CD4-positive, alpha-beta T cell (primary cell): Measurements from ENCODE around the gene ASXL3. TPM values are rescaled to one million over a fixed set of nuclear protein-coding genes. Genes with fewer than 3 reads are reported as not detected.

Experiments
- ATAC-seq: fragments of 200-7000 bp; cut with Tn5 transposase; one replicate; pipeline ENCODE4 v1.10.0; 2022; ENCODE audit warnings: mild to moderate bottlenecking; ENCODE audit not compliant: poor library complexity
- CTCF ChIA-PET: fragments of 350-600 bp; sonication (Branson Sonifier 250); formaldehyde crosslinking; loops from one replicate; lab custom pipeline; 2021; ENCODE audit warnings: antibody characterized with exemption, inconsistent platforms; lab: Charles Lee
- POLR2A ChIA-PET: fragments of 350-600 bp; sonication (Branson Sonifier 250); formaldehyde crosslinking; loops from one replicate; lab custom pipeline; 2021; ENCODE audit warnings: antibody characterized with exemption, inconsistent platforms; lab: Charles Lee
- DNase-seq, 14 experiments: peaks; one replicate each; pipeline ENCODE4 v3.0.0-alpha.2; 2013 to 2020; ENCODE audit warnings: mixed read lengths in 2 of 14
- H3K27ac ChIP-seq, 2 donors: one replicate each; pipeline versions ENCODE4 v1.5.1 to v1.7.0; 2013; ENCODE audit warnings: low read length in 2 of 2, low read depth in 1 of 2, mild to moderate bottlenecking in 1 of 2
- H3K27me3 ChIP-seq, 2 experiments: 1 replicate in 1 of 2; 2 replicates in 1 of 2; pipeline versions ENCODE4 v1.6.1 to v1.7.0; 2013; ENCODE audit warnings: low read length in 2 of 2, control low read depth in 1 of 2, mild to moderate bottlenecking in 1 of 2, moderate library complexity in 1 of 2; ENCODE audit not compliant: insufficient read depth in 2 of 2, control insufficient read depth in 1 of 2
- H3K36me3 ChIP-seq: one replicate; pipeline ENCODE4 v1.6.1; 2013; ENCODE audit warnings: low read length, control low read depth; ENCODE audit not compliant: insufficient read depth
- H3K4me1 ChIP-seq: one replicate; pipeline ENCODE4 v1.6.1; 2013; ENCODE audit warnings: low read length, control low read depth; ENCODE audit not compliant: insufficient read depth
- H3K4me3 ChIP-seq: one replicate; pipeline ENCODE4 v1.5.1; 2013; ENCODE audit warnings: mild to moderate bottlenecking, low read length, moderate library complexity
- H3K9me3 ChIP-seq, 2 experiments: 1 replicate in 1 of 2; 2 replicates in 1 of 2; pipeline versions ENCODE4 v1.6.1 to v1.7.0; 2013; ENCODE audit warnings: low read length in 2 of 2, mild to moderate bottlenecking in 2 of 2, control low read depth in 1 of 2, moderate library complexity in 1 of 2; ENCODE audit not compliant: control insufficient read depth in 1 of 2, insufficient read depth in 1 of 2
- H3K27ac Mint-ChIP-seq: one replicate; pipeline ENCODE4 v1.8.0; 2020; ENCODE audit warnings: mixed read lengths
- H3K27me3 Mint-ChIP-seq: one replicate; pipeline ENCODE4 v1.8.0; 2021; ENCODE audit warnings: mixed read lengths
- H3K36me3 Mint-ChIP-seq: one replicate; pipeline ENCODE4 v1.8.0; 2021; ENCODE audit warnings: low read depth, mixed read lengths
- H3K4me1 Mint-ChIP-seq: one replicate; pipeline ENCODE4 v1.8.0; 2021; ENCODE audit warnings: low read depth, mixed read lengths
- H3K4me3 Mint-ChIP-seq: one replicate; pipeline ENCODE4 v1.8.0; 2020; ENCODE audit warnings: mild to moderate bottlenecking, mixed read lengths
- H3K9me3 Mint-ChIP-seq: one replicate; pipeline ENCODE4 v1.8.0; 2020; ENCODE audit warnings: mixed read lengths
- intact Hi-C, 2 experiments: fragments of 100-400 bp; cut with DNase I in 1 of 2; cut with micrococcal nuclease in 1 of 2; formaldehyde crosslinking; loops; one replicate each; pipeline versions ENCODE4 v1.15.1 to v1.9.0; 2023 to 2025; cut with DNase I, micrococcal nuclease
- total RNA-seq, 174 experiments: library from RNA in 2 of 174; stranded (reverse) in 2 of 174; gene quantifications; one replicate each; pipeline ENCODE4 v1.2.3 and lab custom pipeline; 2021 to 2026
- TF ChIP-seq, protein P1 (sequence below): fragments of 200-600 bp; IDR thresholded peaks from one replicate; pipeline ENCODE4 v1.8.0; 2022; ENCODE audit warnings: antibody characterized with exemption, mild to moderate bottlenecking

The ASXL3 gene
- total RNA-seq, 2 experiments from 2014 or later: not detected

DNA sequence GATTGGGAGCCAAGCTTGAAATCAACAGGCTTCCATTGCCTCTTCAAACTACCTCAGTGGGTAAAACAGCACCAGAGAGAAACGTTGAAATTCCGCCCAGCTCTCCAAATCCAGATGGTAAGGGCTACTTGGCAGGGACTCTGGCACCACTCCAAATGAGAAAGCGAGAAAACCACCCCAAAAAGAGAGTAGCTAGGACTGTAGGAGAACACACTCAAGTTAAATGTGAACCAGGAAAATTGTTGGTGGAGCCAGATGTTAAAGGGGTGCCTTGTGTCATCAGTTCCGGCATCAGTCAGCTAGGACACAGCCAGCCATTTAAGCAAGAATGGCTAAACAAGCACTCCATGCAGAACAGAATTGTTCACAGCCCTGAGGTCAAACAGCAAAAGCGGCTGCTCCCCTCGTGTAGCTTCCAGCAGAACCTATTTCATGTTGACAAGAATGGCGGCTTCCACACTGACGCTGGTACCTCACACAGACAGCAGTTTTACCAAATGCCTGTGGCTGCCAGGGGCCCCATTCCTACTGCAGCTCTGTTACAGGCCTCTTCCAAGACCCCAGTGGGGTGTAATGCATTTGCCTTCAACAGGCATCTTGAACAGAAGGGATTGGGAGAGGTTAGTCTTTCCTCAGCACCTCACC is 167.3 kb downstream of the ASXL3 start:
- H3K4me1 ChIP-seq: no peaks in the 10 kb centered on the region
- Mint-ChIP-seq H3K27ac (no peak overlapping the region), H3K36me3 (no peaks in the 10 kb centered on the region), H3K4me1 (no peaks in the 10 kb centered on the region), H3K9me3 (peaks cover 7% of the 10 kb centered on the region), H3K4me3 (no peak overlapping the region), H3K27me3 (no peaks in the 10 kb centered on the region)
- no peak for ATAC-seq
- DNase-seq: no peak
- CTCF ChIA-PET: no interaction called here
- TF ChIP-seq, protein P1, sequence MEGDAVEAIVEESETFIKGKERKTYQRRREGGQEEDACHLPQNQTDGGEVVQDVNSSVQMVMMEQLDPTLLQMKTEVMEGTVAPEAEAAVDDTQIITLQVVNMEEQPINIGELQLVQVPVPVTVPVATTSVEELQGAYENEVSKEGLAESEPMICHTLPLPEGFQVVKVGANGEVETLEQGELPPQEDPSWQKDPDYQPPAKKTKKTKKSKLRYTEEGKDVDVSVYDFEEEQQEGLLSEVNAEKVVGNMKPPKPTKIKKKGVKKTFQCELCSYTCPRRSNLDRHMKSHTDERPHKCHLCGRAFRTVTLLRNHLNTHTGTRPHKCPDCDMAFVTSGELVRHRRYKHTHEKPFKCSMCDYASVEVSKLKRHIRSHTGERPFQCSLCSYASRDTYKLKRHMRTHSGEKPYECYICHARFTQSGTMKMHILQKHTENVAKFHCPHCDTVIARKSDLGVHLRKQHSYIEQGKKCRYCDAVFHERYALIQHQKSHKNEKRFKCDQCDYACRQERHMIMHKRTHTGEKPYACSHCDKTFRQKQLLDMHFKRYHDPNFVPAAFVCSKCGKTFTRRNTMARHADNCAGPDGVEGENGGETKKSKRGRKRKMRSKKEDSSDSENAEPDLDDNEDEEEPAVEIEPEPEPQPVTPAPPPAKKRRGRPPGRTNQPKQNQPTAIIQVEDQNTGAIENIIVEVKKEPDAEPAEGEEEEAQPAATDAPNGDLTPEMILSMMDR: no peak
- H3K27ac ChIP-seq: no peak overlapping the region
- POLR2A ChIA-PET: no interaction called here
- H3K27me3 ChIP-seq: no peaks in the 10 kb centered on the region
- no peaks in the 10 kb centered on the region for H3K36me3 ChIP-seq
- H3K4me3 ChIP-seq: no peak overlapping the region
- peaks cover 0 to 14% of the 10 kb centered on the region in 2 experiments for H3K9me3 ChIP-seq
- intact Hi-C loops: no loop called here

DNA sequence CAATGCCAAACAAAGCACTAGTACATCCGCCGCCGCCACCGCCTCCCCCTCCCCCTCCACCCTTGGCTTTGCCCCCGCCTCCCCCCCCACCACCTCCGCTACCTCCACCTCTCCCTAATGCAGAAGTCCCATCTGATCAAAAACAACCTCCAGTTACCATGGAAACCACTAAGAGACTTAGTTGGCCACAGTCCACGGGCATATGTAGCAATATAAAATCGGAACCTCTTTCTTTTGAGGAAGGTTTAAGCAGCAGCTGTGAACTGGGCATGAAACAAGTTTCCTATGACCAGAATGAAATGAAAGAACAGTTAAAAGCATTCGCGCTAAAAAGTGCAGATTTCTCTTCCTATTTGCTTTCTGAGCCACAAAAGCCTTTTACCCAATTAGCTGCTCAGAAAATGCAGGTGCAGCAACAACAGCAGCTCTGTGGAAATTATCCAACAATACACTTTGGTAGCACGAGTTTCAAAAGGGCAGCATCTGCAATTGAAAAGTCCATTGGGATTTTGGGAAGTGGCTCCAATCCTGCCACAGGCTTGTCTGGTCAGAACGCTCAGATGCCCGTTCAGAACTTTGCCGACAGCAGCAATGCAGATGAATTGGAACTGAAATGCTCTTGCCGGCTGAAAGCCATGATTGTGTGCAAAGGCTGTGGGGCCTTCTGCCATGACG is 168.0 kb downstream of the ASXL3 start:
- ATAC-seq (no peak), DNase-seq (no peak)
- Histone ChIP-seq H3K27me3 (no peaks in the 10 kb centered on the region), H3K9me3 (peaks cover 0 to 14% of the 10 kb centered on the region in 2 experiments), H3K27ac (no peak overlapping the region), H3K4me3 (no peak overlapping the region), H3K4me1 (no peaks in the 10 kb centered on the region), H3K36me3 (no peaks in the 10 kb centered on the region)
- ChIA-PET POLR2A (no interaction called here), CTCF (no interaction called here)
- Mint-ChIP-seq H3K9me3 (peaks cover 7% of the 10 kb centered on the region), H3K4me1 (no peaks in the 10 kb centered on the region), H3K27ac (no peak overlapping the region), H3K4me3 (no peak overlapping the region), H3K36me3 (no peaks in the 10 kb centered on the region), H3K27me3 (no peaks in the 10 kb centered on the region)
- TF ChIP-seq, protein P1: no peak
- intact Hi-C loops: no loop called here

DNA sequence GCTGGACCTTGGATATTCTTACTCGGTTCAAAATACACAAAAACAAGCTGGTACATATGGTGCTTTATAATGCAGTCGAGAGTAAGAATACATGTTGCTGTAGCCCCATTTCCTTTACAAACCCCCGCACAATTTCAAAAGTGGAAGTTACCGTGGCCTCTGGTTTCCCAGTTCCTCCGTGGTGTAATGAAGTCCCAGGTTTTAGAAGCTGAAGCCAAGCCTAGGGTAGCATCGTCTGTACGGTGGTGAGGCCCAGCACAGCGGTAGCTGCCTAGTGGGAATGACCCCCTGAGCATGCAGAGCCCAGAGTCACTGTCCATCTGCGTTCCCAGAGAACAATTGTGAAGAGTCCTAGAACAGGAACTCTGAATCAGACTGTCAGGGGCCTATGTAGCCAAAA is 171.8 kb downstream of the ASXL3 start:
- H3K4me3 Mint-ChIP-seq: no peak overlapping the region
- intact Hi-C loops: no loop called here
- H3K4me3 ChIP-seq: no peak overlapping the region
- H3K4me1 Mint-ChIP-seq: no peaks in the 10 kb centered on the region
- TF ChIP-seq, protein P1: no peak
- peaks cover 0 to 2% of the 10 kb centered on the region in 2 experiments for H3K9me3 ChIP-seq
- ChIA-PET CTCF (no interaction called here), POLR2A (no interaction called here)
- no peaks in the 10 kb centered on the region for H3K36me3 Mint-ChIP-seq
- DNase-seq: no peak
- peaks cover 3% of the 10 kb centered on the region for H3K9me3 Mint-ChIP-seq
- no peaks in the 10 kb centered on the region for H3K4me1 ChIP-seq
- no peak overlapping the region for H3K27ac Mint-ChIP-seq
- H3K27ac ChIP-seq: no peak overlapping the region
- no peaks in the 10 kb centered on the region for H3K36me3 ChIP-seq
- no peaks in the 10 kb centered on the region for H3K27me3 ChIP-seq
- ATAC-seq: no peak
- H3K27me3 Mint-ChIP-seq: no peaks in the 10 kb centered on the region
